T follicular helper cell (primary cell): ENCODE data around the gene ANO4.
"Not testable (repeated sequence)": the region's sequence is repeated elsewhere in the genome, so short reads cannot be mapped to it uniquely, and the experiment has no call there.

ENCODE experiments used
- DNase-seq: peaks from one replicate; pipeline ENCODE4 v3.0.0-alpha.2; 2020; ENCODE audit warnings: low read depth

ANO4 gene

DNA sequence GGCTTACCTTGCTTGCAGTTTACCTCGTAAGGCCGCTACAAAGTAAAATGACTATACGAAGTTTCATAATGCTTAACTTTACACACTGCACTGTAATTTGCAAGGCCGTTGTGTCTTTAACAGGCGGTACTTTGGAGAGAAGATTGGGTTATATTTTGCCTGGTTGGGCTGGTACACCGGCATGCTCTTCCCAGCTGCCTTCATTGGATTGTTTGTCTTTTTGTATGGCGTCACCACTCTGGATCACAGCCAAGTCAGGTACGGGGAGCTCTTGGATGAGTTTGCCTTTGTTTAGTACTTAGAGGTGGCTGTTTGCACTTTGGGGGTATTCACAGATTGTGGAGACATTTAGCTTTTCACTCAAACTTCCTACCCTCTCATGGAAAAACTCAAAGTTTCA is 247.6 kb downstream of the ANO4 start:
- DNase-seq = no peak

DNA sequence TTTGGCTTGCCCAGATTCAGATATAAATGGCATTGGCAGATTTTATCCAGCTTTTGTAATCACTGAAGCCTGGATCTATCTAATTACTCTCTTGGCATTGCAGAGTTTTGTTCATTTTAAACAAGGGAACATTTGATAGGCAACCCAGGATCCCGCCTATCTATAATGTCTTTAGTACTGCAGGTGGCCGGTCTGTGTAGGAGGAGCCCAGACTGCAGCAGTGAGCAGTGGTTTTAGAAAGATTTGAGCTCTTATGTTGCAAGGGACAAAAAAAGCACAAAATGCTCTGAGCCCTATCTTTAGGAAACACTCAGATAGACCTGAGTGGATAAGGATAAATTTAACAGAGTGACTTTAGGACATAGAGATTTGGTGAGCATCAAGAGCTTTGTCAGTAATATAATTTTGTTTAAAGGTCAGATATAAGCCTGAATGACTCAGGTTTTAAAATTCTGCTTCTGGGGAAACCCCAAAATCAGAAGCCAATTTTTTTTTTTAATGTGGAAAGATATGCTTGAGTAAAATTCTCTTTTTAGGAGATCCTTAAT is 250.0 kb downstream of the ANO4 start:
- DNase-seq = no peak

DNA sequence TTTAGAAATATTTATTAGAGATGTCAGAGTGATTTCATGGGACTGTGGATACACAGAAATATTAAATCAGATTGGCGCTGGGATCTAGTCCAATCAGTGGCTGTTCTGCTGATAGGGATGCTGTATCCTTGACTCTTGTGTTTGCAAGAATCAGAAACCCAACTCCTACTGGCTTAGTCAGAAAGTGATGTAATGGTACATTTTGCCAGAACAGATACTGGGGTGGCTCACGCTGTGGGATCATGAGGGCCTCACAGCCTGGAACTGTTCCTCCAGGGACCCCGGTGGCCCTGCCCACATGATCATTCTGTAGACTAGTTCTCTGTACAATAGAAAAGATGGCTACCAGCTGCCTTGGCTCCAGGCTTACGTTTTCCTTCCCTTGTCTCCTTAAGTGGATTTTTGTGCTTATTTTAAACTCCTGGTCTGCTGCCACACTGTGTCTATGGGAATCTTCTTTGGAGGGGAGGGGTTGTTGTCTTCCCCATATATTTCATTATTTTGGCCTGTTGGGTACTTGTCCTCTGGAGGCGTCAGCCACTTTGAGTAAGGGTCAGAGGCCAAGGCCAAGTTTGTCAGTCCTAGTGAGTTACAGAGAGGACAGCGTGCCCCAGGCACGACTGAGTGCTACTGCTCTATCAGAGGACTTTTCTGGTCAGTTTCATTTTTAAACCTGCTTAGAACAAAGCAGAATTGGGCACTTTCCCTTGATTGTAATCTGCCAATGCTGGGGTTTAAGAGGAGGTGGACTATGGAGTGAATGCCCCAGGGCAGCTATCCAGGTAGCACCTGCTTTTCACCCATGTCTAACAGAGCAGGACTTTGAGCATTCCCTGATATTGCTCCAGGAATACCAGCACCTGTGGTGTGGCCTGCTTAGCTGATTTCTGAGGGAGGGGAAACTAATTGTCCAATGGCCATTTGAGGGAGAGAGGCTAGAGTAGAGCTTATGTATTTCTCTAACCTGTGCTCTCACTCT is 251.2 kb downstream of the ANO4 start:
- DNase-seq = no peak

DNA sequence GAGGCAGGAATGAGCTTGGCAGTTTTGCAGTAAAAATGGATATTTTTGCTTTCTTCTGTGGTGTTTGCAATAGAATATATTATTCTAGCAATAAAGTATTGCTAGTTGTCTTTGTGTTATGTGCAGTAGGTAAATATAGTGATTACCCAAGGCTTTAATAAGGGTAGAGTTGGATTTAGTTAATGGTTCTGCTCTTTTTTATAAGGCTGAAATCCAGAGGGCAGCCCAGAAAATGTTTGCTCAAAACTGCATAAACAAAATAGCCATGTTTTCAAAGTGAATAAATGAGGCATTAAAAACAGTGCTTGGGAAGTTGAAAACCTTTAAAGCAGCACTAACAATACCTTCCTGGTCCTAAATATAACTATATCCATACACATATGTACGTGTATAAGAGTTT is 253.1 kb downstream of the ANO4 start:
- no peak for DNase-seq

DNA sequence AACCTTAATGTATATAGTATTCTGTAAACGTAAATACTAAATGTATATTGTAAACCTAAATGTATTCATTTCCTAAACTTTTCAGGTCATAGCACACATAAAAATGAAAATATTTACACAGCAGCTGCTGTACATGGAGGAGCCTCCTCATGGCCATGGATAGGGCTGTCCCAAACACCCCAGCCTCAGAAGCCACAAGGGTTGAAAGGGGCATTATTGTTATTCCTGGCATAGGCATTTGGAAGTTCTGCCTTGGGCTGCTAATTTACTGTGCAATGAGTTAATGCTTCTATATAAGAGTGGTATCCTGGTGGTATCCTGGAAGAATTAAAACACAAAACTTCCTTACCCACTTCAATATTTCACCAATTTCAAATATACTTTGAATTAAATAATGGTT is 256.1 kb downstream of the ANO4 start:
- no peak for DNase-seq

DNA sequence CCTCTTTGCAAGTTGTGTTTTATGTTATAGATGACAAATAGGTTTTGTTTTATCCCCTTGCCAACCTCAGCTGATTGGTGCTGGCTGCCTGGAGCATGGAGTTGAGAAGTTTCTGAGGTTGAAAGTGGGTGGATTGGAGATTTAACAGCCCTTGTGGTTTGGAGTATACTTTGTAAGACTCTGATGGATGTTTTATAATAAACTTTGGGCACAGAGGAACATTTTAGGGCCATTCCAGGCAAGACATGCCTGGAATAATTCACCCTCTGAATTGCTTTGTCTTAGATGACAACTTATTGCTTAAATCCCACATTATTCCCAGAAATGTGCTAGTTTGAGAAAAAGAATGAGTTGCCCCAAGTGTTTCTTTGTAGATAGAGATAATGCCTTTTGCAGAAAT is 256.6 kb downstream of the ANO4 start:
- DNase-seq = no peak

DNA sequence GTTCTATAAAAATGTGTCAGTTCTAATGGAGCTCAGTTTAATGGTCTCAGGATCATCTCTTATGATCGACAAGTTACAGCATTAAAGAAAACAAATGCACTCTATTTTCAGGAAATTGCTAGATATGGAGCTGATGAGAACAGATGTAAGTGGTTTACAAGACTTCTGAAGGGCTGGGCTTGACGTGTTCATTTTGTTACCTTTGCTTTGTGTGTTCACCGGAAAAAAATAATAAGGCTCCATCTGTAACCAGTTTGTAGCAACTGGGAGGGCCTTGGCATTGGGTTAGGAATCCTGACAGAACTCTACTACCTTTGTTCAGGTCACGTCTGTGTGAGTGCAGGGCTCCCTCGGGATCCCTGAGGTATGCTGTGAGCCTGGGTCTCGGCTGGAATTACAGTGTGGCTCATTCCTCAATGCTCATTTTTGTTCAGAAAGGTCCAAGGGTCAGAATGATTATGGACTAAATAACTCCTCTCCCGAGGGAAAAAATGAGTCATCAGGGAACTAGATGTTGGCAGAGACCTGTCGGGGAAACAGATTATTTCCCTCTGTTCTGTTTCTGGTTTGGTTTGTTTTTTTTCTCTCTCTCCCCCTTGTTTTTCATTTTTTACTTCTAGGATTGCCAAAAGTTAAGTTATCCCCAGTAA is 257.4 kb downstream of the ANO4 start:
- DNase-seq = no peak

DNA sequence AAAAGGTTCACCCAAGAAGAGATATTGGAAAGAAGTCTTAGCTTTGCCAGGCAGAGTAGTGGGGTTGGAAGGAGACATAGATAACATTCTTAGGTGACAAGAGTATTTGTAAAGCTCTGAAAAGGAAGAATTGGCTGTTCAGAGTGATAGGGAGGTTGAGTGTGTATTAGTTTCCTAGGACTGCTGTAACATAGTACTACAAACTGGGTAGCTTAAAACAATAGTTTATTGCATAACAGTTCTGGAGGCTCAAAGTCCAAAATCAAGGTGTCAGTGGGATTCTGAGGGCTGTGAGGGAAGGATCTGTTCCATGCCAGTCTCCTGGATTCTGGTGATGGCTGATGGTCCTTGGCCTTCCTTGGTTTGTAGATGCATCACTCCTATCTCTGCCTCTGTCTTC is 258.6 kb downstream of the ANO4 start:
- no peak for DNase-seq

DNA sequence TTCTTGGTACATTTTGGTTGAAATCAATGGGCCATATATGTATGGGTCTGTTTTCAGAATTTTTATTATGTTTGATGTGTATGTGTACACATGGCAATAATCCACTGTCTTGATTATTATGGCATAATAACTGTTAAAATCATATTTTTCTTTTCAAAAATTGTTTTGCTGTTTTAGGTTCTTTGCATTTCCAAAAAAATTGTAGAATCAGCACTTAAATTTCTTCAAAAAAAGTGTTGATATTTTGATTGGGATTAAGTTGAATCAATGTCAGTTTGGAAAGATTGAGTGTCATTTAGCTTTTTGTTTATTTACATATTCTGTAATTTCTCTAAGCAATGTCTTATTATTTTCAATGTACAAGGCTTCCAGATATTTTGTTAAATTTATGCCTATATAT is 261.4 kb downstream of the ANO4 start:
- DNase-seq = no peak

DNA sequence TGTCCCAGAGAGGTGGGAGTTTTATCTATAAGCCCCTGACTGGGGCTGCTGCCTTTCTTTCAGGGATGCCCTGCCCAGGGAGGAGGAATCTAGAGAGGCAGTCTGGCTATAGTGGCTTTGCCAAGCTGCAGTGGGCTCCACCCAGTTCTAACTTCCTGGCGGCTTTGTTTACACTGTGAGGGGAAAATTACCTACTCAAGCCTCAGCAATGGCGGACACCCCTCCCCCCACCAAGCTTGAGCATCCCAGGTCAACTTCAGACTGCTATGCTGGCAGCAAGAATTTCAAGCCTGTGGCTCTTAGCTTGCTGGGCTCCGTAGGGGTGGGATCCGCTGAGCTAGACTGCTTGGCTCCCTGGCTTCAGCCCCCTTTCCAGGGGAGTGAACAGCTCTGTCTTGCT is 267.9 kb downstream of the ANO4 start:
- not testable (repeated sequence) for DNase-seq

DNA sequence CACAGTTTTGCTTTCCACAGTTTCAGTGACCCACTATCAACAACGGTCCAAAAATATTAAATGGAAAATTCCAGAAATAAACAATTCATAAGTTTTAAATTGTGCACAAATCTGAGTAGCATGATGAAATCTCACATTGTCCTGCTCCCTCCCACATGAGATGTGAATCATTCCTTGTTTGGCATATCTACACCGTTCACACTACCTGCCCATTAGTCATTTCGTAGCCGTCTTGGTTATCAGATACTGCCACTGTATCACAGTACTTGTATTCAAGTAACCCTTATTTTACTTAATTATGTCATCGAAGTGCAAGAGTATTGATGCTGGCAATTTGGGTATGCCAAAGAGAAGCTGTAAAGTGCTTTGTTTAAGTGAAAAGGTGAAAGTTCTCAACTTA is 270.1 kb downstream of the ANO4 start:
- DNase-seq = no peak

DNA sequence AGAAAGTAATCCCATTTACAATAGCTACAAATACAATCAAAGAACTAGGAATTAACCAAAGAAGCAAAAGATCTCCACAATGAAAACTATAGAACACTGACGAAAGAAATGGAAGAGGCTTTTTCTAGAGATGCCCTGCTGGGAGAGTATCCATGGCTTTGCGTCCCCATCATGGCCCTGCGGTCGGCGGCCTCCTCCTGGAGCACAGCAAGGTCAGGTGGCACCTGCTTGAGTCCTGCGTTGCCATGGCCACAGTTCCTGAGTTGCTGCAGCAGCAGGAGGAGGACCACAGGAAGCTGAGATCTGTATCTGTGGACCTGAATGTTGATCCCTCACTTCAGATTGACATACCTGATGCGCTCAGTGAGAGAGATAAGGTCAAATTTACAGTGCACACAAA is 271.9 kb downstream of the ANO4 start:
- DNase-seq = no peak

DNA sequence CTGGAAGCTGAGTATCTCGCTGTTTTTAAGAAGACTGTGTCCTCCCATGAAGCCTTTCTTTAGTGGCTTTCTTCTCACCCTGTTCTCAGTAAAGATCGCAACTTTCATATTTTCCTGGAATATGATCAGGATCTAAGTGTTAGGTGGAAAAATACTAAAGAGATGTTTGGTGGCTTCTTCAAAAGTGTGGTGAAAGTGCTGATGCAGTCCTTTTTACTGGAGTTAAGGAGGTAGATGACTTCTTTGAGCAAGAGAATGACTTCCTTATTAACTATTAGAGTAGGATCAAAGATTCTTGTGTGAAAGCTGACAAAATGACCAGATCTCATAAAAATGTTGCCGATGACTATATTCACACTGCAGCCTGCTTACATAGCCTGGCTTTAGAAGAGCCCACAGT is 273.8 kb downstream of the ANO4 start:
- DNase-seq = no peak

DNA sequence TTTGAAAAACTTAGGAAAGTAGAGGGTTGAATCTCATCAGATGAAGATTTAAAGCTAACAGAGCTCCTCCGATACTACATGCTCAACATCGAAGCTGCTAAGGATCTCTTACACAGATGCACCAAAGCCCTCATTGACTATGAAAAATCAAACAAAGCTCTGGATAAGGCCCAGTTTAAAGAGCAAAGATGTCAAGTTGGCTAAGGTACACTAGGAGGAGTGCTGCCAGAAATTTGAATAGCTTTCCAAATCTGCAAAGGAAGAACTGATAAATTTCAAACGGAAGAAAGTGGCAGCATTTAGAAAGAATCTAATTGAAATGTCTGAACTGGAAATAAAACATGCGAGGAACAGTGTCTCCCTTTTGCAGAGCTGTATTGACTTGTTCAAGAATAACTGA is 274.3 kb downstream of the ANO4 start:
- no peak for DNase-seq

DNA sequence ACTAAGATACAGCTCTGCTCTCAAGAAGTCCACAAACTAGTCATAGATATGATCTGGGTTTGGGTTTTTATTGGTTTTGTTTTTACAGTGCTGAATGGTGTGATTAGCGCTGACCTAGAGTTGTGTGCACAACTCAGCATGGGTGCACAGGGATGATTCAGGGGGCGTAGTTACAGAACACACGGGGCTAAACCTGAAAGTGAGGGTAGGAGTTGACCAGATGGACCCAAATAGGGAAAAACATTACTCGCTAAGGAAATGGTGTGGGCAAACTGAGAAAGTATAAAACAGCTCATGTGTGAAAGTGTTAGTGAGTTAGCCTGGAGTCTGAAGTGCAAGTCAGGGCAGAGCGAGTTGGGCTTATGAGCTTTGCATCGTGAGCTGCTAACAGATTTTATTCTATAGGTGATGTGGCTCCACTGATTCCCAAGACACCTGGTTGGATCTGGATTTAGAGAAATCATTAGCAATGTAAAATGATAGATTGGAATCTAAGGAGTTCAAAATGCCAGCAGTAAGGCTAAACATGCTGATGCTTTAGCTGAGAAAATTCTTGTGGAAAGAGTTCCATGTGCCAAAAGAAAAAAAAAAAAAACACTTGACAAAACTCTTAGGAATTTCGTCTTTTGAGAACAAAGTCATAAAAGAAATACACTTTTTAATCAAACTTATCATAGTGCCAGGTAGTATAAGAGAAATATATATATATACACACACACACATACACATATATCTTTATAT is 280.5 kb downstream of the ANO4 start:
- no peak for DNase-seq

DNA sequence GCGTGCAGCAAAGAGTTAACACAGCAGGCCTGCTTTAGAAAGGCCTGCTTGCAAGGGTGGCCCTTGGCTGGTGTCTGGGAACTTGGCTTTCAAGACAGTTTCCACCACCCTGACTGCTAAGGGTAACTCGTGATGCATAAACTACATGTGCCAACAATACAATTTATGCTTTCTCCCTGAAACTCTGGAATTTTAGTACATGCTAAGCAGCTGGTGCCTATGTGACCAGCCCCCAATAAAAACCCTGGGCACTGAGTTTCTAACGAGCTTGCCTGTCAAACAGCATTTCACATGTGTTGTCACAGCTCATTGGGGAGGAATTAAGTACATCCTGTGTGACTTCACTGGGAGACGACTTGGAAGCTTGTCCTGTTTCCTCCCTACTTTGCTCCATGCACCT is 282.3 kb downstream of the ANO4 start:
- no peak for DNase-seq

DNA sequence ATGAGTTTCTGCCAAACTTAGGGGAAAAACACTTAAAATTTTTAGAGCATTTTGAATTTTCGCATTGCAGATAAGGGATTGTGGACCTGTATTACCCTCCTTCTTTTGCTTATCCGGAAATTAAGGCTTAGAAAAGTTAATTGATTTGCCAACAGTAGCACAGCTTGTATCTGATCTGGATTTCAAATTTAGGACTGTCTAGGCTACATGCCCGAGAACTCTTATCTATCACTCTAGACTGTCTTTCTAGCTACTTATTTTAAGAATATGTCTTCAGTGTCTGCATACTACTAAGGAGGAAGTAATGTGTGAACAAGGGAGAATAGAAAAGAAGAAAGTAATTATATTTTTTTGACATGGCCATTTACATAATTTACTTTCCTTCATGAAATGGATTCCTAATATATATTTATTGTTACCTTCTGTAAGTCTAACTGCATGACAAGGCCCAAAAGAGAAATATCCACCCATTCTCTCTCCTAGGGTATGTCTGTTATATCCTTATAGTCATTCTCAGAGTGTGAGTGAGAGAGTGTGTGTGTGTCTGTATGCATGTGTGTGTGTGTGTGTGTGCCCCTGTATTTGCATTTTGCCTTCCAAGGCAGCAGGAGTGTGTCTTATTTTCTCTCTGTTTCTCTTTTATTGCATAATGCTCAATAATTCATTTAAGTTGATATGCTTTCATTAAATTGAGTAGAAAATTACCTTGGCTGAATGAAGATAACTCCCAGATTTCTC is 283.4 kb downstream of the ANO4 start:
- no peak for DNase-seq

DNA sequence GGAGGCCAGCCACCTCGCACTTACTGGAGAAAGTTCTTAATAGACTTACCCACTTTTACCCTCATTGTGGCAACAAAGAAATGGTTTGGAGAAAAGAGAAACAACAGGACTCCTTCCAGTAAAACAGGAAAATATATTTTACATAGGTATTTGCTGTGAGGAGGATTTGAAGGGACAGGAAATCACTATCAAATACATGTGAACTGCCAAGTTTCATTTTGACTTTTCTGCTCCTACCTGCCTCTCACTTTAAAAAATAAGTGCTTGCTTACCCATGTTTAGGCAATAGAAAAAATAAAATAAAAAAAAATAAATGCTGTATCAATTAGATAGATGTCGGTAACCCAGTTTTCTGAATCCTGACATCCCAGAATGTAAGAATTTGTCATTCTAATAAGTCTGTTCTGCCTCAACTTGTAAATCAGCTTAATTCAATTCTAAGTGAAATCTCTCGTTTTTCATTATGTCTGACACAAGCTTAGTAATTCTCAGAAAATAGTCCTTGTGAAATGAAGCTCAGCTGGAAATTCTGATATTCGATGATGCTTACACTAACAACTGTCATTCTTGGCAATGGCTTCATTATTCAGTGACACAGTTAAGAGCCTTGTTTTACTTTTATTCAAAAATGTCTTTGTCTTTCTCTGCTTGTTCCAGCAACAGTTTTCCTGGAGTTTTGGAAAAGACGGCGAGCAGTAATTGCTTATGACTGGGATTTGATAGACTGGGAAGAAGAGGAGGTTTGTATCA is 284.1 kb downstream of the ANO4 start:
- DNase-seq = no peak

DNA sequence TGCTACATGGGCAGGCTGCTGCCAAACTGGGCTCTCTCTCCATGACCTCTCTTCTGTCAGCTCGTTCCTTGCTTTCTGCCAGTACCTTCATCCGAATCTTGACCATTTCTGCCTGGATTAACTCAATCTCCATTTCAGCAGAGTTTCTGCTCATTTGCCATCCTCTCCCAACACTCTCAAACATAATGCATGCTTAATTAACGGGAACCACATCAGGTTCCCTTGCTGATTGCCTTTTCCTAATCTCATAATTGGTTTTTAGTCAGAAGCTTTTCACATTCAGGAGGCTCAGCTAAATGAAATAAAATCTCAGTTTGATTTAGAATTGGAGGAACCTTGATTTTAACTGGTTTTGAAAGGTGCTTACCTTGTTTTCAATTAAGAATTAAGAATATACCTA is 288.1 kb downstream of the ANO4 start:
- DNase-seq = no peak

DNA sequence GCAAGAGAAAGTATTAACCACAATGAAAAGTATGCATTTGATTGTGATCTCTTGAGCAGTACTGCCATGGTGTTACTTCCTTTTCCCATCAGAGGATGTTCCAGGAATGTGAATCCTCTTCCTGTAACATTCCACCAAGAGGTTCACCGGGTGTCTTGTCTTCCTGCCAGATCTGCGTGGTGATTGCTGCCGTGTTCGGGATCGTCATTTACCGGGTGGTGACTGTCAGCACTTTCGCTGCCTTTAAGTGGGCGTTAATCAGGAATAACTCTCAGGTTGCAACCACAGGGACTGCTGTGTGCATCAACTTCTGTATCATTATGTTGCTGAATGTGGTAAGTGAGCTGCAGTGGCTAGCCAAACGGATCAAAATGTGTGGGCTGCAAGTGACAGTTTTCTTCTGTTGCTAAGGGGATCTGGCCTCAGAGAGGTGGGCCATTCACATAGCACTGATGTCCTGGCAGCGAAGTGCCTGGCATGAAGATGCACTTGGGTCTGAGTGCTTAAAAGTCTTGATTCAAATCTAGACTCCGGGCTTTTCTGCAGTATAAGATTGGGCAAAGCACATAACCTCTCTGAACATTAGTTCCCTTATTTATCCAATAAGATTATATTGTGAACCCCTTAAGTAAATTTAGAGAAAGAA is 292.0 kb downstream of the ANO4 start:
- no peak for DNase-seq

DNA sequence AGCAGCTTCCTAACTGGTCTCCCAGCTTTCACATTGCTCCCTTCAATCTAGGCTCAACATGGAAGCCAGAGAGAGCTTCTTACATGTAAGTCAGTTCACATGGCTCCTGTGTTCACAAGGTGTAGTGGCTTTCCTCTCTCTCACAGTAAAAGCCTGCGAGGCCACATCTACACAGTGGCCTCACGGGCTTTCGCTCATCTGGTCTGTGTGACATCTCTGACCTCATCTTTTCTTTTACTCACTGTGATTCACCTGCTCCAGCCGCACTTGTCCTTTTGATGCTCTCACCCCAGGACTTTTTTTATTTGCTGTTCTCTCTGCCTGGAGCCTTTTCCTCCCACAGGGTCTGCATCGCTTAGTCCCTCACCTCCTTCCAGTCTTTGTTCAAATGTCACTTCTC is 293.3 kb downstream of the ANO4 start:
- DNase-seq = no peak
